Globus pallidus (tissue), 1 donor: Measurements from ENCODE around the gene GGT5.
A peak's percentile ranks its signal among the peaks of the same experiment; 100 is the strongest.
"Not testable (repeated sequence)": the region's sequence is repeated elsewhere in the genome, so short reads cannot be mapped to it uniquely, and the experiment has no call there.

Experiments used
- DNase-seq: peaks from one replicate; pipeline ENCODE4 v3.0.0-alpha.2; 2015; ENCODE audit warnings: low spot score

Gene GGT5

GRCh38 chr22:24183321-24184031, 61.4 kb downstream of the GGT5 start:
- DNase-seq, result no peak

GRCh38 chr22:24182900-24183246, 62.0 kb downstream of the GGT5 start:
- DNase-seq, result not testable (repeated sequence)

- DNase-seq, result no peak
Observed at GRCh38 chr22:24181996-24182899, 62.6 kb downstream of the GGT5 start.

GRCh38 chr22:24181088-24181995, 63.5 kb downstream of the GGT5 start, which contains the start of gene SUSD2:
SUSD2 (plus strand) TSS chr22:24181487; CDS start chr22:24181520, 33 bp downstream.
- DNase-seq, result no peak

GRCh38 chr22:24180316-24181087, 64.4 kb downstream of the GGT5 start:
- no peak for DNase-seq

GRCh38 chr22:24179478-24180210, 65.2 kb downstream of the GGT5 start:
- no peak for DNase-seq

GRCh38 chr22:24178502-24179440, 66.1 kb downstream of the GGT5 start:
- DNase-seq, result no peak

- no peak for DNase-seq
Observed at GRCh38 chr22:24178021-24178431, 66.9 kb downstream of the GGT5 start.

- DNase-seq, result no peak
Observed at GRCh38 chr22:24177456-24177855, 67.4 kb downstream of the GGT5 start.

GRCh38 chr22:24177045-24177444, 67.8 kb downstream of the GGT5 start:
- no peak for DNase-seq

- no peak for DNase-seq
Observed at GRCh38 chr22:24176630-24177029, 68.3 kb downstream of the GGT5 start.

- no peak for DNase-seq
Observed at GRCh38 chr22:24176040-24176439, 68.8 kb downstream of the GGT5 start.

GRCh38 chr22:24175160-24175808, 69.6 kb downstream of the GGT5 start:
- peak; percentile 59 for DNase-seq

- DNase-seq, result no peak
Observed at GRCh38 chr22:24171822-24172221, 73.1 kb downstream of the GGT5 start.

- DNase-seq, result no peak
Observed at GRCh38 chr22:24170632-24171031, 74.2 kb downstream of the GGT5 start.

GRCh38 chr22:24170188-24170587, 74.7 kb downstream of the GGT5 start:
- DNase-seq, result no peak
